SK-N-MC (cell line): ENCODE results near the gene ERMAP.

ENCODE experiments used
- EZH2 ChIP-seq: fragments of 200-600 bp; sonication (generic); IDR thresholded peaks from one replicate; pipeline ENCODE4 v1.6.1; 2017; ENCODE audit warnings: antibody characterized with exemption
- FOXP2 ChIP-seq: optimal IDR thresholded peaks from 2 replicates; pipeline ENCODE3; 2011; ENCODE audit warnings: mild to moderate bottlenecking, moderate library complexity; ENCODE audit not compliant: insufficient read depth; ENCODE audit errors: extremely low read length, control extremely low read depth
- POLR2AphosphoS5 ChIP-seq: IDR thresholded peaks from 2 replicates; pipeline ENCODE4 v1.6.1; 2012; ENCODE audit warnings: mild to moderate bottlenecking, low read depth, low read length, borderline replicate concordance

DNA sequence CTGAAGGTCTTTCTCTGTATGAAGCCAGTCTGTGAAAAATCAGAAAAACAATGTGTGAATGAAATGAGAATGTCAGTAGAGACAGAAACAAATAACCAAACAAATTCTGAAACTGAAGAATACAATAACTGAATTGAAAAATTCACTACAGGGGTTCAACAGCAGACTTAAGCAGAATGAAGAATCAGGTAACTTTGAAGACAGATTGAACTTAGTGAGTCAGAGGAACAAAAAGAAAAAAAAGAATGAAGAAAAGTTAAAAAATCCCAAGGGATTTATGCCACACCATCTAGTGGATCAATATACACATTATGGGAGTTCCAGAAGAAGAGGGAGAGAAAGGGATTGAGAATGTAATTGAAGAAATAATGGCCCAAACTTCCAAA is 44.1 kb downstream of the ERMAP start:
- TF ChIP-seq POLR2AphosphoS5 (no peak), EZH2 (no peak), FOXP2 (no peak)
